NCI-H446 treated with DMSO at 0.1 percent for 48 hours (cell line): Measurements from ENCODE around the gene GRM3.

Experiments used
- DNase-seq: peaks from one replicate; lab custom pipeline; 2025; lab: John Stamatoyannopoulos, UW

Gene GRM3

DNA sequence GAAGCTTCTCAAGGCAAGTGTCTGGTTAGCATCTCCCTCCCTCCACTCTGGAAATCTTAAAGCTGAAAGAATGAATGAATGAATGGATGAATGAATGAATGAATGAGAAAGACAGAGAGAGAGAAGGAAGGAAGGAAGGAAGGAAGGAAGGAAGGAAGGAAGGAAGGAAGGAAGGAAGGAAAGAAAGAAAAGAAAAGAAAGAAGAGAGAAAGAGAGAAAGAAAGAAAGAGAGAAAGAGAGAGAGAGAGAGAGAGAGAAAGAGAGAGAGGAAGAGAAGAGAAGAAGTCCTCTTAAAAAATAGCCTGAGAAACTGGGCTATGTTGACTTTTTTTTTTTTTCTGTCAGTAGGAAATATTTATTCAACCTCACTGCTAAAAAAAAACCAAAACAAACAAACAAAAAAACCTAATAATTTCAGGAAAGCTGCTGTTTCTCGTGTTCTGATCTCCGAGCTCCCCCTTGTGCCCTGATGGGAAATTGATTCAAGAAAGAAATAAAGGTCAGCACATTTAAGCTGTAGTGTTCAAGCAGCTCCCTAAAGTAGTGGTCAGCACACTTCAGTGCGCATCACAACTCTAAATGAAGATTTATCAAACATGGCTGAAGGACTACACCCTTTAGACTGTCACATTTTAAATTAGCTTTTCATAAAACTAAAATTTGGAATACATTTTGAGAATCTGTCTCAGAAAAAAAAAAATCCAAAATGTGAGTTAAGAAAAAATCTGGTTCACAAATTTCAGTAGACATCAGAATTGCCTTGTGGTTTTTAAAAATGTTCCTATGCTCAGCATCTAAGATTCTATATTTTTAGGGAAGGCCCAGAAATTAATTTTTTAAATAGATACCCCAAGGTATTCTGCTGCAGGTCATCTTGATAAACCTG, 261.5 kb downstream of the GRM3 start:
- no peak for DNase-seq

DNA sequence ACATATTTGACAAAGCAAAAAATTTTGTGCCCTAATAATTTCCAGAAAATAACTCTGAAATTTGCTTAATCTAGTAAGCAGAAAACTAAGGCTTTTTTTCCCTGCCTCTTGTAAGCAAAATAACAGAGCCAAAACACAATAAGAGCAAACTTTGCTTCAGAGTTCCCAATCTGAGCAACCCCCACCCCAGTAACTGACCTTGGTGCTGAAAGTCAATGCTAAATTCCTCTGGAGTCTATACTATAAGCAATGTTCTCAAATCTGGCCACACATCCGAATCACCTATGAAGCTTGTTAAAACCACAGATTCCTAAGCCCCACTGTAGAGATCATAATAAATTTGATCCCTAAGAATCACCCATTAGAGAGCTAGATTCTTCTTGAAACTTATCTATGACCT, 265.2 kb downstream of the GRM3 start:
- no peak for DNase-seq

- DNase-seq = no peak
Observed at GRCh38 chr7:86911659-86912058, 267.9 kb downstream of the GRM3 start.

DNA sequence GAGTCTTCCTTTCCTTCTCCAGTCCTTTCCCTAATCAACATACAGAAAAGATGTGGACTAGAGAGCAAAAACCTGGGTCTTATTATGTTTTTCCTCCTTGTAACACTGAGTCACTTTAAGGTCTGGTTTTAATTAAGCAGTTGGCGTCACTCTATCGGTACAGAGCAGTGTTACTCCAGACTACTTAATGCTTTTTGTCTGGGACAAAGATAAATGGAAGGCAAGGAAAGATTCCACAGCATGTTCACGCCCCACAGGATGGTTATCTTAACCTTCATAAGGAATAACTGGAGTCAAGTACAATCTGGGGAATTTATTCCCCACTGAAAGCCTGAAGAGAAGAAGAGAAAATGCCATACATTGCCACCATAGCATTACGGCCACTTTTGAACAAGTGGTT, 270.0 kb downstream of the GRM3 start:
- no peak for DNase-seq
